ENCODE measurements around the gene CEP44.

DNA sequence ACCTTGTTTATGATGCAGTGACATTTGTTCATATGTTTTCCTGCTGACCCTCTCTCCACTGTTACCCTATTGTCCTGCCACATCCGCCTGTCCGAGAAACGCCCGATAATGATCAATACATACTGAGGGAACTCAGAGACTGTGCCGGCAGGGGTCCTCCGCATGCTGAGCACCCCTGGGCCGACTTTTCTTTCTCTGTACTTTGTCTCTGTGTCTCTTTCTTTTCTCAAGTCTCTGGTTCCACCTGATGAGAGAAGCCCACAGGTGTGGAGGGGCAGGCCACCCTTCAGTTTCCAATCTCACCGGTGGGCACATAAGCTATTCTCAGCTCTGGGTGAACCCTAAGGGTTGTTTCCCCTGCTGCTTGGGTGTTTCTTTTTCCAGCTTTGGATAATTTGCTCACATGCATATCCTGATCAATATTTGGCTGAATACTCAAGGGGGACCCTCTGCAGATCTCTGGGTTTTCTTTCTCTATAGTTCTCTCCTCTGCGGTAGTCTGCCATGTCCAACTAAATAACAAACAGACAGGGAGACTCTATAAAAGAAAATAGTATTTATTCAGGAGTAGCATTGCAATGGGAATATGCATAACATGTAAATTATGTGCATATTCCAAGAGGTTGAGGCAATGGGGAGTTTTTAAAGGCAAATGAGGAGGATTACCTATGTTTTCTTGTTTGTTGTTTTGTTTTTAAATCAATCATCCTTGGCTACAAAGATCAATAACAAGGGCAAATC lies 97.2 kb downstream of the CEP44 start:
- no peak for TF ChIP-seq TCF12 (IDR thresholded peaks at IDR 0.05; ENCODE audit: low read depth)
- no peak for TF ChIP-seq FOXM1 (IDR thresholded peaks at IDR 0.05; ENCODE audit: borderline replicate concordance, low read depth)
- no peak for TF ChIP-seq EP300 (IDR thresholded peaks at IDR 0.05; ENCODE audit: borderline replicate concordance)
- TF ChIP-seq TAF1 (IDR thresholded peaks at IDR 0.05; ENCODE audit: low read depth): no peak
- TF ChIP-seq TEAD4 (IDR thresholded peaks at IDR 0.05): no peak
- TF ChIP-seq, protein P1, sequence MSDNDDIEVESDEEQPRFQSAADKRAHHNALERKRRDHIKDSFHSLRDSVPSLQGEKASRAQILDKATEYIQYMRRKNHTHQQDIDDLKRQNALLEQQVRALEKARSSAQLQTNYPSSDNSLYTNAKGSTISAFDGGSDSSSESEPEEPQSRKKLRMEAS (IDR thresholded peaks at IDR 0.05): no peak
- no peak for TF ChIP-seq CEBPB (IDR thresholded peaks at IDR 0.05)
- TF ChIP-seq, protein P2, sequence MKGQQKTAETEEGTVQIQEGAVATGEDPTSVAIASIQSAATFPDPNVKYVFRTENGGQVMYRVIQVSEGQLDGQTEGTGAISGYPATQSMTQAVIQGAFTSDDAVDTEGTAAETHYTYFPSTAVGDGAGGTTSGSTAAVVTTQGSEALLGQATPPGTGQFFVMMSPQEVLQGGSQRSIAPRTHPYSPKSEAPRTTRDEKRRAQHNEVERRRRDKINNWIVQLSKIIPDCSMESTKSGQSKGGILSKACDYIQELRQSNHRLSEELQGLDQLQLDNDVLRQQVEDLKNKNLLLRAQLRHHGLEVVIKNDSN (IDR thresholded peaks at IDR 0.05): no peak
- no peak for TF ChIP-seq RAD21 (IDR thresholded peaks at IDR 0.05; ENCODE audit: low read depth)
- TF ChIP-seq CREB1 (IDR thresholded peaks at IDR 0.05; ENCODE audit: low read depth): no peak

Measured in Ishikawa (cell line).